Lung (tissue), 12 donors: Measurements from ENCODE around the gene MTX2. TPM values are rescaled to one million over a fixed set of nuclear protein-coding genes. Genes with fewer than 3 reads are reported as not detected.
"Not testable (repeated sequence)": the region's sequence is repeated elsewhere in the genome, so short reads cannot be mapped to it uniquely, and the experiment has no call there.

Source experiments
- ATAC-seq: fragments of 200-7000 bp; cut with Tn5 transposase; one replicate; pipeline ENCODE4 v1.9.1; 2020; ENCODE audit warnings: moderate number of reproducible peaks; ENCODE audit not compliant: insufficient read depth, low FRiP score
- DNase-seq, 3 donors: peaks; one replicate each; pipeline ENCODE4 v3.0.0-alpha.2; 2013 to 2017
- H3K27ac ChIP-seq, 2 donors: one replicate each; pipeline ENCODE4 v1.5.1; 2013; ENCODE audit warnings: mild to moderate bottlenecking in 2 of 2, moderate library complexity in 2 of 2, control low read depth in 1 of 2, inconsistent platforms in 1 of 2, low read depth in 1 of 2, low read length in 1 of 2
- H3K27me3 ChIP-seq, 3 donors: one replicate each; pipeline ENCODE4 v1.5.1; 2013; ENCODE audit warnings: low read length in 2 of 3; ENCODE audit not compliant: control insufficient read depth in 3 of 3, insufficient read depth in 3 of 3
- H3K36me3 ChIP-seq, 4 donors: one replicate each; pipeline ENCODE4 v1.5.1; 2013; ENCODE audit warnings: low read length in 4 of 4, mild to moderate bottlenecking in 1 of 4, moderate library complexity in 1 of 4; ENCODE audit not compliant: control insufficient read depth in 4 of 4, insufficient read depth in 4 of 4
- H3K4me1 ChIP-seq, 5 donors: one replicate each; pipeline ENCODE4 v1.5.1; 2013; ENCODE audit warnings: low read length in 5 of 5, mild to moderate bottlenecking in 2 of 5, moderate library complexity in 1 of 5; ENCODE audit not compliant: control insufficient read depth in 5 of 5, insufficient read depth in 5 of 5
- H3K4me3 ChIP-seq: one replicate; pipeline ENCODE4 v1.5.1; 2013; ENCODE audit warnings: mild to moderate bottlenecking, control low read depth, moderate library complexity
- H3K9ac ChIP-seq, 2 donors: one replicate each; pipeline ENCODE4 v1.5.1; 2013; ENCODE audit warnings: low read length in 2 of 2, control low read depth in 1 of 2; ENCODE audit not compliant: insufficient read depth in 1 of 2
- H3K9me3 ChIP-seq, 4 donors: one replicate each; pipeline ENCODE4 v1.5.1; 2013; ENCODE audit warnings: low read length in 3 of 4, mild to moderate bottlenecking in 1 of 4, moderate library complexity in 1 of 4; ENCODE audit not compliant: control insufficient read depth in 4 of 4, insufficient read depth in 3 of 4
- WGBS, 2 donors: extraction: QIAGEN DNeasy Blood & Tissue Kit; methylation state at CpG; one replicate each; pipeline ENCODE4 v1.1.7; 2013; 5-methylcytosine and 5-hydroxymethylcytosine counted together
- polyA plus RNA-seq, 2 donors: library from polyadenylated mRNA; stranded (reverse); fragments of 200-250 nt; gene quantifications; one replicate each; pipeline ENCODE4 v1.2.1, GENCODE V29; 2013
- total RNA-seq, 2 donors: library from RNA; depleted of rRNA in 1 of 2; stranded (reverse); fragments of >200 nt in 1 of 2; gene quantifications; one replicate each; pipeline ENCODE4 v1.2.1, GENCODE V29; 2014 to 2021
- TF ChIP-seq, protein P1 (sequence below): IDR thresholded peaks from 2 replicates; pipeline ENCODE4 v1.5.1; 2012; ENCODE audit warnings: mild to moderate bottlenecking; ENCODE audit errors: control extremely low read depth, extremely low read depth
- donor health status: control.
- donor health status: control.
- donor health status: Bipolar disorder and iron deficiency.
- donor health status: healthy.
- donor health status: DM: yes; HTN: yes; CAD: no.

The MTX2 gene
- total and polyA plus RNA-seq, 4 donors = 20.2 to 42.1 (median 27.7) TPM

DNA sequence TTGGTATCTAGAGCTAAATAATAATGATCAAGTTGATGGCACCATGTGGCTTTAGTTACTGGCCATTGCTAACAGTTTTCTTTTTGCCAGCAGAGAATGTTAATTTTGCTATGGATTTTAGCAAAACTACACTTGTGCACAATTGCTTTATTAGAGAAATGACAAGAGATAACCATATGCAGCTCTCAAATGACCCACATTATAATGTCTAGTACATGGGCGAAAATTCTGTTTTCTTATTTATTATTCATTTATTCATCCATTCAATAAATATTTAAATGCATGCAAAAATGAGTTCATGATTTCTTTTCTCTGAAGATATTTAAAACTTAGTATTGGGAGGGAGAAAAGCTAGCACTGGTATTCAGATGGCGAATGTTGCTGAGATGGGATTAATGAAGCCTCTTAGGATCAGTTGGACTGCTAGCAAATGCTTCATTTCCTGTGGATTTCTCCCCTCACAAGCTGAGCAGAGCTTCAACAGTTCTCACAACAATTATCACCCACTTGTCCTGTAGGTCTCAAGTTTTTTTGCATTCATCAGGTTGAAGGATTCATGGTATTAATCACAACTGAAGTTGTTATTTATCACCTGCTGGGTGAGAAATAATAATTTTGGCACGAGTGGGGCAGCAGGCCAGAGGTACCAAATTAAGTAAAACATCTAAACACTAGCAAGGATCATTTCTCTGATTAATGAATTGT, 95.2 kb downstream of the MTX2 start:
- DNase-seq = no peak
- Histone ChIP-seq H3K27ac (no peak overlapping the region), H3K9ac (no peak overlapping the region), H3K36me3 (no peaks in the 10 kb centered on the region), H3K9me3 (peaks cover 0 to 3% (median 0%) of the 10 kb centered on the region in 4 donors), H3K4me3 (no peak overlapping the region), H3K27me3 (no peaks in the 10 kb centered on the region), H3K4me1 (no peaks in the 10 kb centered on the region)
- 79 to 80% methylated on average over 3 of the region's 3 CpGs for WGBS, 2 donors
- no peak for ATAC-seq
- TF ChIP-seq, protein P1, sequence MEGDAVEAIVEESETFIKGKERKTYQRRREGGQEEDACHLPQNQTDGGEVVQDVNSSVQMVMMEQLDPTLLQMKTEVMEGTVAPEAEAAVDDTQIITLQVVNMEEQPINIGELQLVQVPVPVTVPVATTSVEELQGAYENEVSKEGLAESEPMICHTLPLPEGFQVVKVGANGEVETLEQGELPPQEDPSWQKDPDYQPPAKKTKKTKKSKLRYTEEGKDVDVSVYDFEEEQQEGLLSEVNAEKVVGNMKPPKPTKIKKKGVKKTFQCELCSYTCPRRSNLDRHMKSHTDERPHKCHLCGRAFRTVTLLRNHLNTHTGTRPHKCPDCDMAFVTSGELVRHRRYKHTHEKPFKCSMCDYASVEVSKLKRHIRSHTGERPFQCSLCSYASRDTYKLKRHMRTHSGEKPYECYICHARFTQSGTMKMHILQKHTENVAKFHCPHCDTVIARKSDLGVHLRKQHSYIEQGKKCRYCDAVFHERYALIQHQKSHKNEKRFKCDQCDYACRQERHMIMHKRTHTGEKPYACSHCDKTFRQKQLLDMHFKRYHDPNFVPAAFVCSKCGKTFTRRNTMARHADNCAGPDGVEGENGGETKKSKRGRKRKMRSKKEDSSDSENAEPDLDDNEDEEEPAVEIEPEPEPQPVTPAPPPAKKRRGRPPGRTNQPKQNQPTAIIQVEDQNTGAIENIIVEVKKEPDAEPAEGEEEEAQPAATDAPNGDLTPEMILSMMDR = no peak

DNA sequence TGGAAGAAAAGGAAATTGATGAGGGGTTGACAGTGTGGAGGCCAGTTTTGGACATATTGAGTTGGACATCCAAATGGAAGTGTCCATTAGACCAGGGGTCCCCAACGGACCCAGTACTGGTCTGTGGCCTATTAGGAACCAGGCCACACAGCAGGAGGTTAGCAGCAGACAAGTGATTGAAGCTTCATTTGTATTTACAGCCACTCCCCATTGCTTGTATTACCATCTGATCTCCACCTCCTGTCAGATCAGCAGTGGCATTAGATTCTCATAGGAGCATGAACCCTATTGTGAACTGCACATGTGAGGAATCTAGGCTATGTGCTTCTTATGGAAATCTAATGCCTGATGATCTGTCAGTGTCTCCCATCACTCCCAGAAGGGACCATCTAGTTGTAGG, 99.1 kb downstream of the MTX2 start:
- H3K4me1 ChIP-seq = no peaks in the 10 kb centered on the region
- no peak overlapping the region for H3K9ac ChIP-seq
- no peak overlapping the region for H3K27ac ChIP-seq
- H3K4me3 ChIP-seq = no peak overlapping the region
- WGBS, 2 donors = 78 to 85% methylated on average over 1 of the region's 1 CpG
- TF ChIP-seq, protein P1 = no peak
- no peaks in the 10 kb centered on the region for H3K36me3 ChIP-seq
- DNase-seq (no peak), ATAC-seq (no peak)
- no peaks in the 10 kb centered on the region for H3K27me3 ChIP-seq
- H3K9me3 ChIP-seq = peaks cover 0 to 5% (median 0%) of the 10 kb centered on the region in 4 donors

DNA sequence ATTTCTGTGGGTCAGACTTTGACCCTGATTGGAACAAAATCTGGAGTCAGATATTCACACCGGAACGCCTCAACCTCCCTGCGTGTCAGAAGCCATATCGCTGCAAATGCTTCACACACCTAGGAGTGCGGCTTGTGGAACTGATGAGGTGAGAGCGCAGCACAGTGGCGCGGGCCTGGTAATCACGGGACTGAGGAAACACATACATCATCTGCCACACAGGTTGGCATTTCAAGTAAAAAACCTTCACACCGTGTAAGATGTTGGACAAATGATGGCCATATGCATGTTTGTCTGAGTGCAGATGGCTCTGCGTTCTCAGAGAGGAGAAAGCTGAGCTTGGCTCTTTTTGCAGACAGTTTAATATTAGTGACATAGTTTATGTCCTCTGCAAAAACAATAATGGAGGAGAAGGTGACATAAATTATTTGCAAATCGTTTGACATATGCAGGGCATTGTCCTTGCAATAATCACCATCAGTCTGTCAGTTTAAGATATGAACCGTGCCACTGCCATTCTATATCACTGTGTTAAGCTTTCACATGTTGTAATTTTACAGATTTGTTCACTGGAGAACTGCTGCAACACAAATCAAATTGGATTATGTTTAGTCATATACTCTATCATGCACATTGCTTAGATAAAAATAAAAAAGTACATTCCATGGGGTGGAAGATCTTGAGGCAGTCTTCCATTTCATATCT, 101.4 kb downstream of the MTX2 start:
- ATAC-seq = no peak
- DNase-seq = no peak
- H3K27me3 ChIP-seq = no peaks in the 10 kb centered on the region
- H3K27ac ChIP-seq = no peak overlapping the region
- H3K36me3 ChIP-seq = no peaks in the 10 kb centered on the region
- no peak overlapping the region for H3K9ac ChIP-seq
- TF ChIP-seq, protein P1 = no peak
- 64 to 76% methylated on average over 13 of the region's 13 CpGs for WGBS, 2 donors
- no peaks in the 10 kb centered on the region for H3K4me1 ChIP-seq
- H3K4me3 ChIP-seq = no peak overlapping the region
- peaks cover 0 to 5% (median 0%) of the 10 kb centered on the region in 4 donors for H3K9me3 ChIP-seq

DNA sequence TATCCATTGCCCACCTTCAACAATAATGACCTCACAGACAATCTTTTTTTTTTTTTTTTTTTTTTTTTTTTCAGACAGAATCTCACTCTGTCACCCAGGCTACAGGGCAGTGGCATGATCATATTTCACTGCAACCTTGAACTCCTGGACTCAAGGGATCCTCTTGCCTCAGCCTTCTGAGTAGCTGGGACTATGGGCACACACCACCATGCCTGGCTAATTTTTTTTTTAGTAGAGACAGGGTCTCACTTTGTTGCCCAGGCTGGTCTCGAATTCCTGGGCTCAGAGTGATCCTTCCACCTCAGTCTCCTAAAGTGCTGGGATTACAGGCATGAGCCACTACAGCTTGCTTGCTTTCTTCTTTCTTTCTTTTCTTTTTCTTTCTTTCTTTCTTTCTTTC, 103.9 kb downstream of the MTX2 start:
- not testable (repeated sequence) for H3K4me3 ChIP-seq, H3K4me1 ChIP-seq, DNase-seq, ATAC-seq, H3K27me3 ChIP-seq, H3K36me3 ChIP-seq, H3K9ac ChIP-seq, H3K27ac ChIP-seq, H3K9me3 ChIP-seq
- WGBS, 2 donors = 89 to 93% methylated on average over 1 of the region's 1 CpG
